DOHH2 (cell line): ENCODE data around the gene MBD3L5.
"Not testable (repeated sequence)": the region's sequence is repeated elsewhere in the genome, so short reads cannot be mapped to it uniquely, and the experiment has no call there.

Experiments
- EZH2phosphoT487 ChIP-seq: fragments of 200-600 bp; sonication (generic); IDR thresholded peaks from 2 replicates; pipeline ENCODE4 v1.6.1; 2017; ENCODE audit warnings: borderline replicate concordance, mild to moderate bottlenecking, antibody characterized with exemption, low read length, moderate library complexity, mixed read lengths
- TF ChIP-seq, protein P1 (sequence below): fragments of 200-600 bp; sonication (generic); IDR thresholded peaks from one replicate; pipeline ENCODE4 v1.5.1; 2014; ENCODE audit warnings: antibody characterized with exemption, mild to moderate bottlenecking, low read depth, low read length; ENCODE audit not compliant: poor library complexity, severe bottlenecking

DNA sequence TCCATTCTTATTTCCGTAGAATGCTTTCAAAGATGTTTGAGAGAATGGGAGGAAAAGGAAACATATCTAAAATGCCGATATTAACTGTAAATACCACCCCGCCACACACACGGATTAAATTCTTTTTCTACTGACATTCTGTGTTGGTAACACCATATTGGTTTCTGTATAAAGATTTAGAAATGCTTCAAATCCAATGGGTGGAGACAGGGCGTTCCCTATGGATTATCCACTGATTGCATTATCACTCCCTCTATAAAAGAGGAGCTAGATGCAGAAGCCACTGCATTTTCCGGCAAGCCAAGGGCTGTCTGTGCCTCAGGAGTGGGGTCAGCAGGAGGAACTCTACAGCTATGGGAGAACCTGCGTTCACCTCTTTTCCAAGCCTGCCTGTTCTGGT lies 18.6 kb downstream of the MBD3L5 start, which contains the start of gene MBD3L2:
- TF ChIP-seq, protein P1, sequence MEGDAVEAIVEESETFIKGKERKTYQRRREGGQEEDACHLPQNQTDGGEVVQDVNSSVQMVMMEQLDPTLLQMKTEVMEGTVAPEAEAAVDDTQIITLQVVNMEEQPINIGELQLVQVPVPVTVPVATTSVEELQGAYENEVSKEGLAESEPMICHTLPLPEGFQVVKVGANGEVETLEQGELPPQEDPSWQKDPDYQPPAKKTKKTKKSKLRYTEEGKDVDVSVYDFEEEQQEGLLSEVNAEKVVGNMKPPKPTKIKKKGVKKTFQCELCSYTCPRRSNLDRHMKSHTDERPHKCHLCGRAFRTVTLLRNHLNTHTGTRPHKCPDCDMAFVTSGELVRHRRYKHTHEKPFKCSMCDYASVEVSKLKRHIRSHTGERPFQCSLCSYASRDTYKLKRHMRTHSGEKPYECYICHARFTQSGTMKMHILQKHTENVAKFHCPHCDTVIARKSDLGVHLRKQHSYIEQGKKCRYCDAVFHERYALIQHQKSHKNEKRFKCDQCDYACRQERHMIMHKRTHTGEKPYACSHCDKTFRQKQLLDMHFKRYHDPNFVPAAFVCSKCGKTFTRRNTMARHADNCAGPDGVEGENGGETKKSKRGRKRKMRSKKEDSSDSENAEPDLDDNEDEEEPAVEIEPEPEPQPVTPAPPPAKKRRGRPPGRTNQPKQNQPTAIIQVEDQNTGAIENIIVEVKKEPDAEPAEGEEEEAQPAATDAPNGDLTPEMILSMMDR, result not testable (repeated sequence)
- TF ChIP-seq EZH2phosphoT487, result not testable (repeated sequence)
